IMR-90 (cell line): ENCODE data around the gene CADM1. TPM values are rescaled to one million over a fixed set of nuclear protein-coding genes. Genes with fewer than 3 reads are reported as not detected.

Experiments
- ATAC-seq: fragments of 200-7000 bp; cut with Tn5 transposase; 2 replicates; pipeline ENCODE4 v1.9.1; 2020; ENCODE audit warnings: low read depth, mild to moderate bottlenecking, moderate library complexity
- BruUV-seq: library from RNA; stranded (reverse); fragments of 400-500 nt; replicated peaks from 2 replicates; lab custom pipeline; 2021; lab: Mats Ljungman, UMichigan
- CTCF ChIA-PET: fragments of 300-600 bp; formaldehyde crosslinking; extraction: SDS; loops from one replicate; lab custom pipeline; 2021; ENCODE audit warnings: antibody characterized with exemption; lab: Yijun Ruan, JAX
- POLR2A ChIA-PET: fragments of 300-600 bp; sonication (Branson Sonifier 250); formaldehyde crosslinking; loops from one replicate; lab custom pipeline; 2022; ENCODE audit warnings: antibody characterized with exemption; ENCODE audit not compliant: unreplicated experiment; lab: Charles Lee
- DNase-seq: peaks from one replicate; pipeline ENCODE4 v3.0.0; 2013
- H2AFZ ChIP-seq: replicated peaks from 2 replicates; pipeline ENCODE3; 2013; ENCODE audit warnings: low read length, mild to moderate bottlenecking; ENCODE audit not compliant: poor library complexity
- H2AK5ac ChIP-seq: 2 replicates; pipeline ENCODE4 v1.6.1; 2013; ENCODE audit warnings: low read depth, low read length, inconsistent platforms
- H2AK9ac ChIP-seq: replicated peaks from 2 replicates; pipeline ENCODE3; 2013; ENCODE audit warnings: mild to moderate bottlenecking, low read depth, low read length, moderate library complexity; ENCODE audit not compliant: poor library complexity
- H2BK120ac ChIP-seq: 2 replicates; pipeline ENCODE4 v1.6.1; 2013; ENCODE audit warnings: low read depth, low read length, inconsistent platforms
- H2BK15ac ChIP-seq: 3 replicates; pipeline ENCODE4 v1.6.1; 2013; ENCODE audit warnings: low read depth, low read length, inconsistent platforms
- H2BK20ac ChIP-seq: 2 replicates; pipeline ENCODE4 v1.6.1; 2013; ENCODE audit warnings: low read depth, mild to moderate bottlenecking, inconsistent platforms, low read length, moderate library complexity
- H2BK5ac ChIP-seq: 2 replicates; pipeline ENCODE4 v1.6.1; 2013; ENCODE audit warnings: mild to moderate bottlenecking, low read depth, low read length, inconsistent platforms; ENCODE audit not compliant: poor library complexity, severe bottlenecking
- H3K14ac ChIP-seq: replicated peaks from 2 replicates; pipeline ENCODE4 v1.6.1; 2013; ENCODE audit warnings: low read depth, low read length, inconsistent platforms
- H3K18ac ChIP-seq: 2 replicates; pipeline ENCODE4 v1.6.1; 2013; ENCODE audit warnings: low read depth, low read length, control low read depth
- H3K23ac ChIP-seq: 2 replicates; pipeline ENCODE4 v1.6.1; 2013; ENCODE audit warnings: low read depth, low read length, inconsistent platforms
- H3K27ac ChIP-seq: 2 replicates; pipeline ENCODE4 v1.5.1; 2013; ENCODE audit warnings: mild to moderate bottlenecking, control low read depth, low read length; ENCODE audit not compliant: insufficient read depth
- H3K27me3 ChIP-seq: 2 replicates; pipeline ENCODE4 v1.6.1; 2013; ENCODE audit warnings: low read length; ENCODE audit not compliant: control insufficient read depth, insufficient read depth
- H3K36me3 ChIP-seq: 2 replicates; pipeline ENCODE4 v1.6.1; 2013; ENCODE audit warnings: low read length, mixed read lengths; ENCODE audit not compliant: control insufficient read depth, insufficient read depth
- H3K4ac ChIP-seq: 2 replicates; pipeline ENCODE4 v1.6.1; 2013; ENCODE audit warnings: low read depth, low read length, inconsistent platforms
- H3K4me1 ChIP-seq: 2 replicates; pipeline ENCODE4 v1.6.1; 2013; ENCODE audit warnings: low read length, mixed read lengths; ENCODE audit not compliant: control insufficient read depth, insufficient read depth
- H3K4me2 ChIP-seq: 2 replicates; pipeline ENCODE4 v1.6.1; 2013; ENCODE audit warnings: low read depth, mild to moderate bottlenecking, control low read depth, low read length, moderate library complexity
- H3K4me3 ChIP-seq: 2 replicates; pipeline ENCODE4 v1.5.1; 2013; ENCODE audit warnings: low read depth, mild to moderate bottlenecking, control low read depth, low read length, moderate library complexity; ENCODE audit not compliant: insufficient read depth
- H3K56ac ChIP-seq: 2 replicates; pipeline ENCODE4 v1.6.1; 2013; ENCODE audit warnings: low read length, inconsistent platforms; ENCODE audit not compliant: insufficient read depth; ENCODE audit errors: extremely low read depth
- H3K79me1 ChIP-seq, 2 experiments: 2 replicates each; pipeline ENCODE4 v1.6.1; 2013; ENCODE audit warnings: low read length in 2 of 2, inconsistent platforms in 1 of 2, low read depth in 1 of 2
- H3K9ac ChIP-seq: 2 replicates; pipeline ENCODE4 v1.6.1; 2013; ENCODE audit warnings: low read depth, low read length, control low read depth
- H3K9me1 ChIP-seq: 2 replicates; pipeline ENCODE4 v1.6.1; 2013; ENCODE audit warnings: low read length, inconsistent platforms; ENCODE audit not compliant: insufficient read depth
- H3K9me3 ChIP-seq: 2 replicates; pipeline ENCODE4 v1.6.1; 2013; ENCODE audit warnings: low read length; ENCODE audit not compliant: control insufficient read depth, insufficient read depth
- H4K20me1 ChIP-seq: 2 replicates; pipeline ENCODE4 v1.6.1; 2013; ENCODE audit warnings: low read length, inconsistent platforms; ENCODE audit not compliant: insufficient read depth
- H4K5ac ChIP-seq: 2 replicates; pipeline ENCODE4 v1.6.1; 2013; ENCODE audit warnings: mild to moderate bottlenecking, low read depth, low read length, control low read depth
- H4K8ac ChIP-seq, 2 experiments: 2 replicates each; pipeline ENCODE4 v1.6.1; 2013; ENCODE audit warnings: low read depth in 2 of 2, low read length in 2 of 2, control low read depth in 1 of 2, inconsistent platforms in 1 of 2
- H4K91ac ChIP-seq: 2 replicates; pipeline ENCODE4 v1.6.1; 2013; ENCODE audit warnings: low read depth, low read length, inconsistent platforms; ENCODE audit not compliant: insufficient read depth
- CEBPB ChIP-seq: IDR thresholded peaks from 2 replicates; pipeline ENCODE4 v1.6.1; 2012; ENCODE audit warnings: low read depth, low read length, improper control_type of control experiment
- CHD1 ChIP-seq: IDR thresholded peaks from 2 replicates; pipeline ENCODE4 v1.6.1; 2012; ENCODE audit warnings: low read depth, low read length, improper control_type of control experiment
- CTCF ChIP-seq: conservative IDR thresholded peaks from 2 replicates; pipeline ENCODE4 v1.5.1; 2012; ENCODE audit warnings: mild to moderate bottlenecking, low read depth, low read length, improper control_type of control experiment
- FOS ChIP-seq: fragments of 150-350 bp; IDR thresholded peaks from 2 replicates; pipeline ENCODE4 v1.6.1; 2016; ENCODE audit warnings: low read depth, low read length
- MAFK ChIP-seq: IDR thresholded peaks from 2 replicates; pipeline ENCODE4 v1.6.1; 2012; ENCODE audit warnings: low read depth, low read length, improper control_type of control experiment
- MXI1 ChIP-seq: IDR thresholded peaks from 2 replicates; pipeline ENCODE4 v1.6.1; 2012; ENCODE audit warnings: low read depth, mild to moderate bottlenecking, low read length, moderate library complexity, borderline replicate concordance
- NFE2L2 ChIP-seq: fragments of 150-350 bp; IDR thresholded peaks from 2 replicates; pipeline ENCODE4 v1.6.1; 2016; ENCODE audit warnings: low read depth, mild to moderate bottlenecking, low read length
- POLR2A ChIP-seq: IDR thresholded peaks from 2 replicates; pipeline ENCODE4 v1.6.1; 2012; ENCODE audit warnings: mild to moderate bottlenecking, low read depth, low read length
- RAD21 ChIP-seq: IDR thresholded peaks from 2 replicates; pipeline ENCODE4 v1.6.1; 2012; ENCODE audit warnings: low read length, improper control_type of control experiment
- RCOR1 ChIP-seq: IDR thresholded peaks from 2 replicates; pipeline ENCODE4 v1.6.1; 2012; ENCODE audit warnings: mild to moderate bottlenecking, low read length, improper control_type of control experiment; ENCODE audit not compliant: insufficient replicate concordance
- RFX5 ChIP-seq: IDR thresholded peaks from 2 replicates; pipeline ENCODE4 v1.8.0; 2012; ENCODE audit warnings: low read depth, mild to moderate bottlenecking, low read length, moderate library complexity
- USF2 ChIP-seq: fragments of 150-350 bp; IDR thresholded peaks from 2 replicates; pipeline ENCODE4 v1.6.1; 2017; ENCODE audit warnings: mild to moderate bottlenecking, antibody characterized with exemption, low read length, low read depth
- WGBS, 2 experiments: methylation state at CpG; one replicate each; pipeline versions ENCODE4 v1.1.5 to v1.1.7; 2013; ENCODE audit warnings: missing lambda C conversion rate in 2 of 2; ENCODE audit not compliant: insufficient read length in 1 of 2; ENCODE audit errors: extremely low coverage in 2 of 2; 5-methylcytosine and 5-hydroxymethylcytosine counted together
- dilution Hi-C: fragments of 300-500 bp; cut with HindIII; formaldehyde crosslinking; loops from one replicate; pipeline ENCODE4 v1.14.3; 2018; ENCODE audit warnings: low sequenced_read_pairs; ENCODE audit not compliant: unreplicated experiment
- in situ Hi-C: fragments of 300-500 bp; cut with MboI; formaldehyde crosslinking; loops from 3 replicates; pipeline ENCODE4 v1.14.3; 2019; ENCODE audit warnings: low sequenced_read_pairs, inconsistent platforms, mixed read lengths
- intact Hi-C: fragments of 100-400 bp; cut with micrococcal nuclease; formaldehyde crosslinking; loops from 2 replicates; pipeline ENCODE4 v1.10.0; 2022
- polyA plus RNA-seq, 3 experiments: library from polyadenylated mRNA; depleted of rRNA; stranded (reverse); fragments of >200 nt; gene quantifications; 2 replicates each; pipeline ENCODE4 v1.2.3, GENCODE V29; 2012; ENCODE audit warnings: low replicate concordance in 1 of 3
- total RNA-seq: library from RNA; depleted of rRNA; stranded (reverse); fragments of >200 nt; gene quantifications from 2 replicates; pipeline ENCODE4 v1.2.3, GENCODE V29; 2012
- TF ChIP-seq, protein P1 (sequence below): fragments of 150-350 bp; IDR thresholded peaks from 2 replicates; pipeline ENCODE4 v1.6.1; 2016; ENCODE audit warnings: low read depth, mild to moderate bottlenecking, low read length, moderate library complexity, borderline replicate concordance

The CADM1 gene
- total and polyA plus RNA-seq, 2 of the 4 experiments (the other 2 are of a cell fraction): 28.8 to 77.1 TPM

GRCh38 chr11:115383431-115383830, 120.8 kb downstream of the CADM1 start:
- DNase-seq (peak; percentile 52), ATAC-seq (peak; percentile 71)
- Histone ChIP-seq H3K27me3 (no peaks in the 10 kb centered on the region), H4K8ac (no peak overlapping the region), H2AFZ (no peak overlapping the region), H3K14ac (no peak overlapping the region), H2AK5ac (no peak overlapping the region), H2BK15ac (no peak overlapping the region), H4K20me1 (no peaks in the 10 kb centered on the region), H3K4ac (no peak overlapping the region), H4K5ac (no peak overlapping the region), H3K23ac (no peak overlapping the region), H4K91ac (no peak overlapping the region), H3K9ac (no peak overlapping the region), H3K18ac (no peak overlapping the region), H3K56ac (no peak overlapping the region), H3K79me1 (no peaks in the 10 kb centered on the region; a peak in 3 of 4 replicates), H3K4me2 (no peak overlapping the region), H3K4me1 (peaks cover 4% of the 10 kb centered on the region), H2BK20ac (no peak overlapping the region), H3K36me3 (no peaks in the 10 kb centered on the region), H3K9me3 (no peaks in the 10 kb centered on the region), H2AK9ac (no peak overlapping the region), H3K9me1 (no peaks in the 10 kb centered on the region), H2BK120ac (no peak overlapping the region), H3K4me3 (no peak overlapping the region), H2BK5ac (no peak overlapping the region), H3K27ac (no peak overlapping the region)
- ChIA-PET POLR2A (interaction anchor here (0.6 kb wide), 1 partner anchor 119 kb away, joined by 3 read pairs; no protein-coding TSS in a partner anchor), CTCF (interaction anchor here (0.9 to 1.1 kb wide), 2 partner anchors 11 to 14 kb away, joined by 4 read pairs; no protein-coding TSS in a partner anchor)
- intact Hi-C loops (no loop called here), dilution Hi-C loops (no loop called here), in situ Hi-C loops (no loop called here)
- BruUV-seq: no TSS peak
- TF ChIP-seq FOS (no peak), MXI1 (no peak), RAD21 (no peak), POLR2A (no peak), RCOR1 (no peak), CEBPB (no peak), CTCF (no peak), USF2 (no peak), NFE2L2 (no peak), CHD1 (no peak), RFX5 (no peak), MAFK (no peak)
- TF ChIP-seq, protein P1, sequence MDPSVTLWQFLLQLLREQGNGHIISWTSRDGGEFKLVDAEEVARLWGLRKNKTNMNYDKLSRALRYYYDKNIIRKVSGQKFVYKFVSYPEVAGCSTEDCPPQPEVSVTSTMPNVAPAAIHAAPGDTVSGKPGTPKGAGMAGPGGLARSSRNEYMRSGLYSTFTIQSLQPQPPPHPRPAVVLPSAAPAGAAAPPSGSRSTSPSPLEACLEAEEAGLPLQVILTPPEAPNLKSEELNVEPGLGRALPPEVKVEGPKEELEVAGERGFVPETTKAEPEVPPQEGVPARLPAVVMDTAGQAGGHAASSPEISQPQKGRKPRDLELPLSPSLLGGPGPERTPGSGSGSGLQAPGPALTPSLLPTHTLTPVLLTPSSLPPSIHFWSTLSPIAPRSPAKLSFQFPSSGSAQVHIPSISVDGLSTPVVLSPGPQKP: no peak
- 58% methylated on average over 2 of the region's 3 CpGs; no CpG with 5 or more reads in 1 of the 2 experiments for WGBS, 2 experiments
